GM23248 (cell line): Measurements from ENCODE around the gene FRAT2.

Experiments
- EZH2 ChIP-seq: fragments of 200-600 bp; sonication (generic); IDR thresholded peaks from 2 replicates; pipeline ENCODE4 v1.6.1; 2018; ENCODE audit warnings: antibody characterized with exemption, mild to moderate bottlenecking; ENCODE audit not compliant: insufficient read depth, poor library complexity, severe bottlenecking
- EZH2phosphoT487 ChIP-seq: fragments of 200-600 bp; sonication (generic); IDR thresholded peaks from 2 replicates; pipeline ENCODE4 v1.6.1; 2018; ENCODE audit warnings: antibody characterized with exemption, moderate library complexity, mild to moderate bottlenecking, low read depth; ENCODE audit not compliant: insufficient read depth

DNA sequence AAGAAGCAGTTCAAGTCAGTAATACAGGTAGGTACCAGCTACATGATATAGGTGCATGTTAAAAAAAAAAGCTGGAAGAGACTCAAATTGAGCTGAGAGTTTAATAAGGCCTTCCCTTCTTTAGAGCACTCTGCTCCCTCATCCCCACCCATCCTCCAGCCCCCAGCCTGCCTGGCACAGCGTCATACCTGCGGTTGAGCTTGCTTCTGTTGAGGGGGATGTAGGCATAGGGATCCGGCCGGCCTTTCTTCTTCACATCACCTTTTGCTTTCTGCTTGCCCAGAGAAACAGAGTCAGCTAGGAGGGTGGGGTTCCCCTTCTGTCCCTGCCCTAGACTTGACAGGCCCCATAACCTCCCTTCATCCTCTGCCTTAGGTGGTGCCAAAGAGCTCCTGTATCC lies 23.8 kb upstream of the FRAT2 start:
- no peak for TF ChIP-seq EZH2phosphoT487
- TF ChIP-seq EZH2: no peak
